ENCODE results near the gene FXYD1.

The FXYD1 gene

DNA sequence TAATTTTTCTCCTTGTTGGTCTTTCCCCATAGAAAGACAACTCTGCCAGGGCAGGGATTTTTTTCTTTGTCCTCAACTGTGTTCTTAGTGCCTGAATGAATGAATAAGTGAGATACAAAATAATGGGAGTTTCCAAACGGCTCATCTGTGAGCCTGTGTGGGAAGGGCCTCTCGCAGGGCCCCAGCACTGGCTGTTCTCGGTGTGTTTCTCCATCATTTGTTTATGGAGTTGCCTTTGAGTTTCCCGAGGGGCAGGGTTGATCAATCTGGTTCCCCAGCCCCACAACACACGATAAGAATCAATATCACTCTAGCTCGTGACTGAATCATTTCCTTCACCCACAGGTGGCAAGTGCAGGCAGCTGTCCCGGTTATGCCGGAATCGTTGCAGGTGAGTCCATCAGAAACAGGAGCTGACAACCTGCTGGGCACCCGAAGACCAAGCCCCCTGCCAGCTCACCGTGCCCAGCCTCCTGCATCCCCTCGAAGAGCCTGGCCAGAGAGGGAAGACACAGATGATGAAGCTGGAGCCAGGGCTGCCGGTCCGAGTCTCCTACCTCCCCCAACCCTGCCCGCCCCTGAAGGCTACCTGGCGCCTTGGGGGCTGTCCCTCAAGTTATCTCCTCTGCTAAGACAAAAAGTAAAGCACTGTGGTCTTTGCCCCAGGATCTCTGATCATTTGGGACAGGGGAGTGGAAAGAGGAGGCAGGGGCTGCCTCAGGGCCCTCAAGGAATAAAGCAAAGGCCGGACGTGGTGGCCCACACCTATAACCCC lies 30.8 kb downstream of the FXYD1 start:
- TF ChIP-seq ZNF565 (CRISPR knock-in tag; conservative IDR thresholded peaks at IDR 0.05; ENCODE audit: low read depth), result no peak
- TF ChIP-seq SNAI2 (CRISPR knock-in tag; IDR thresholded peaks at IDR 0.05), result no peak
- no peak for ATAC-seq

DNA sequence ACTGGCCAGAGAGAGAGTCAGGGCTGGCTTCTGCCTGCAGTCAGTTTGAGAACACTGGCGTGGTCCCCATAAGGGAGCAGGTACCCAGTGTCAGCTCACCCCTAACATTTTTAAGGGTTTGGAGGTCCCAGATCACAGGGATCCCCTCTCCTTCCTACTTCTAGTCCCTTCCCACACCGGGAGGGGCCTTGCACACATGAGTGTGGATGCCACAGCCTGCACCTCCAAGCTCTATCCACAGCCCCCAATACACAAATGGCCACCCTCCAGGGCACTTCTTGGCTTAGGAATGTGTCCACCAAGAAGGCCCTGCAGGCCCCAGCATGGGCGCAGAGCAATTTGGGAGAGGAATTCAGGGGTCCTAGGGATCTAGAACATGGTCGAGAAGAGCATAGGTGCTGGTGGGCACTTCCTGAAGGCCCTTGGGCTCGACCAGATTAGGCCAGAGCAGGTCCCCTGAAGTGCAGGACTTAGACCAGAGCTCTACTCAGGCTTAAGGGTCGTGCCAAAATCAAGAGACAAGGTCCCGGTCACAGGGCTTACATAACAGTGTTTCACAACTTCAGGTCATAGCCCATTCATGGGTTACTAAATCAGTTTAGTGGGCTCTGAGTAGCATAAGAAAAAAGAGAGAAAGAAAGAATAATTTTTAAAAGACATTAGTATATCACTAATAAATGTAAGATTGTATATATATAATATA lies 31.9 kb downstream of the FXYD1 start:
- TF ChIP-seq, protein P1, sequence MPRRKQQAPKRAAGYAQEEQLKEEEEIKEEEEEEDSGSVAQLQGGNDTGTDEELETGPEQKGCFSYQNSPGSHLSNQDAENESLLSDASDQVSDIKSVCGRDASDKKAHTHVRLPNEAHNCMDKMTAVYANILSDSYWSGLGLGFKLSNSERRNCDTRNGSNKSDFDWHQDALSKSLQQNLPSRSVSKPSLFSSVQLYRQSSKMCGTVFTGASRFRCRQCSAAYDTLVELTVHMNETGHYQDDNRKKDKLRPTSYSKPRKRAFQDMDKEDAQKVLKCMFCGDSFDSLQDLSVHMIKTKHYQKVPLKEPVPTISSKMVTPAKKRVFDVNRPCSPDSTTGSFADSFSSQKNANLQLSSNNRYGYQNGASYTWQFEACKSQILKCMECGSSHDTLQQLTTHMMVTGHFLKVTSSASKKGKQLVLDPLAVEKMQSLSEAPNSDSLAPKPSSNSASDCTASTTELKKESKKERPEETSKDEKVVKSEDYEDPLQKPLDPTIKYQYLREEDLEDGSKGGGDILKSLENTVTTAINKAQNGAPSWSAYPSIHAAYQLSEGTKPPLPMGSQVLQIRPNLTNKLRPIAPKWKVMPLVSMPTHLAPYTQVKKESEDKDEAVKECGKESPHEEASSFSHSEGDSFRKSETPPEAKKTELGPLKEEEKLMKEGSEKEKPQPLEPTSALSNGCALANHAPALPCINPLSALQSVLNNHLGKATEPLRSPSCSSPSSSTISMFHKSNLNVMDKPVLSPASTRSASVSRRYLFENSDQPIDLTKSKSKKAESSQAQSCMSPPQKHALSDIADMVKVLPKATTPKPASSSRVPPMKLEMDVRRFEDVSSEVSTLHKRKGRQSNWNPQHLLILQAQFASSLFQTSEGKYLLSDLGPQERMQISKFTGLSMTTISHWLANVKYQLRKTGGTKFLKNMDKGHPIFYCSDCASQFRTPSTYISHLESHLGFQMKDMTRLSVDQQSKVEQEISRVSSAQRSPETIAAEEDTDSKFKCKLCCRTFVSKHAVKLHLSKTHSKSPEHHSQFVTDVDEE (CRISPR knock-in tag; IDR thresholded peaks at IDR 0.05), result no peak
- no peak for TF ChIP-seq GLIS3 (CRISPR knock-in tag; IDR thresholded peaks at IDR 0.05)
- TF ChIP-seq RARB (CRISPR knock-in tag; IDR thresholded peaks at IDR 0.05), result no peak
- no peak for TF ChIP-seq TCF4 (CRISPR knock-in tag; IDR thresholded peaks at IDR 0.05; ENCODE audit: borderline replicate concordance)
- TF ChIP-seq OSR1 (CRISPR knock-in tag; IDR thresholded peaks at IDR 0.05), result no peak
- no peak for TF ChIP-seq ESRRG (CRISPR knock-in tag; IDR thresholded peaks at IDR 0.05)
- TF ChIP-seq, protein P2, sequence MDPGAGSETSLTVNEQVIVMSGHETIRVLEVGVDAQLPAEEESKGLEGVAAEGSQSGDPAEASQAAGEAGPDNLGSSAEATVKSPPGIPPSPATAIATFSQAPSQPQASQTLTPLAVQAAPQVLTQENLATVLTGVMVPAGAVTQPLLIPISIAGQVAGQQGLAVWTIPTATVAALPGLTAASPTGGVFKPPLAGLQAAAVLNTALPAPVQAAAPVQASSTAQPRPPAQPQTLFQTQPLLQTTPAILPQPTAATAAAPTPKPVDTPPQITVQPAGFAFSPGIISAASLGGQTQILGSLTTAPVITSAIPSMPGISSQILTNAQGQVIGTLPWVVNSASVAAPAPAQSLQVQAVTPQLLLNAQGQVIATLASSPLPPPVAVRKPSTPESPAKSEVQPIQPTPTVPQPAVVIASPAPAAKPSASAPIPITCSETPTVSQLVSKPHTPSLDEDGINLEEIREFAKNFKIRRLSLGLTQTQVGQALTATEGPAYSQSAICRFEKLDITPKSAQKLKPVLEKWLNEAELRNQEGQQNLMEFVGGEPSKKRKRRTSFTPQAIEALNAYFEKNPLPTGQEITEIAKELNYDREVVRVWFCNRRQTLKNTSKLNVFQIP (CRISPR knock-in tag; IDR thresholded peaks at IDR 0.05; ENCODE audit: borderline replicate concordance, low read depth), result no peak
- no peak for TF ChIP-seq PPARA (CRISPR knock-in tag; IDR thresholded peaks at IDR 0.05; ENCODE audit: borderline replicate concordance)
- TF ChIP-seq ZNF8 (CRISPR knock-in tag; IDR thresholded peaks at IDR 0.05), result no peak
- TF ChIP-seq TOX (CRISPR knock-in tag; IDR thresholded peaks at IDR 0.05; ENCODE audit: borderline replicate concordance), result no peak
- no peak for ATAC-seq

DNA sequence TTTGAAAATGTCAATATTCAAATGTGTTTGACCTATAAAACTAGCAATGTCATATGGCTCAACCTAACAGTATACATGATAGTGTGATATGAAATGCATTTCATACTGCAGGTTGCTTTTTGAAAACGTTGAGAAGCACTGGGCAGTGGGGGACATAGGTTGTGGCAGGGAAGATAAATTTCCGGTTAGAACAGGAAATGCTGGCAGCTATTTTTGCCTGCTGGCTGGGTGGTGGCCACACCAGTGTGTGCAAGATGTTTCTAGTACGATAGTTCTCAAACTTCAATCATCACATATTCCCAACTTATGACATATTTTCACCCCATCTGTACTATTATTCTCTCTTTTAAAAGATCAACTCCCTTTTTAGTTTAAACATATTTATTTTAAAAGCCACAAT lies 33.1 kb downstream of the FXYD1 start:
- ATAC-seq, result no peak
- TF ChIP-seq, protein P3, sequence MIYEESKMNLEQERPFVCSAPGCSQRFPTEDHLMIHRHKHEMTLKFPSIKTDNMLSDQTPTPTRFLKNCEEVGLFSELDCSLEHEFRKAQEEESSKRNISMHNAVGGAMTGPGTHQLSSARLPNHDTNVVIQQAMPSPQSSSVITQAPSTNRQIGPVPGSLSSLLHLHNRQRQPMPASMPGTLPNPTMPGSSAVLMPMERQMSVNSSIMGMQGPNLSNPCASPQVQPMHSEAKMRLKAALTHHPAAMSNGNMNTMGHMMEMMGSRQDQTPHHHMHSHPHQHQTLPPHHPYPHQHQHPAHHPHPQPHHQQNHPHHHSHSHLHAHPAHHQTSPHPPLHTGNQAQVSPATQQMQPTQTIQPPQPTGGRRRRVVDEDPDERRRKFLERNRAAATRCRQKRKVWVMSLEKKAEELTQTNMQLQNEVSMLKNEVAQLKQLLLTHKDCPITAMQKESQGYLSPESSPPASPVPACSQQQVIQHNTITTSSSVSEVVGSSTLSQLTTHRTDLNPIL (CRISPR knock-in tag; IDR thresholded peaks at IDR 0.05; ENCODE audit: low read depth), result no peak
- TF ChIP-seq GLIS3 (CRISPR knock-in tag; IDR thresholded peaks at IDR 0.05), result no peak
- TF ChIP-seq, protein P4, sequence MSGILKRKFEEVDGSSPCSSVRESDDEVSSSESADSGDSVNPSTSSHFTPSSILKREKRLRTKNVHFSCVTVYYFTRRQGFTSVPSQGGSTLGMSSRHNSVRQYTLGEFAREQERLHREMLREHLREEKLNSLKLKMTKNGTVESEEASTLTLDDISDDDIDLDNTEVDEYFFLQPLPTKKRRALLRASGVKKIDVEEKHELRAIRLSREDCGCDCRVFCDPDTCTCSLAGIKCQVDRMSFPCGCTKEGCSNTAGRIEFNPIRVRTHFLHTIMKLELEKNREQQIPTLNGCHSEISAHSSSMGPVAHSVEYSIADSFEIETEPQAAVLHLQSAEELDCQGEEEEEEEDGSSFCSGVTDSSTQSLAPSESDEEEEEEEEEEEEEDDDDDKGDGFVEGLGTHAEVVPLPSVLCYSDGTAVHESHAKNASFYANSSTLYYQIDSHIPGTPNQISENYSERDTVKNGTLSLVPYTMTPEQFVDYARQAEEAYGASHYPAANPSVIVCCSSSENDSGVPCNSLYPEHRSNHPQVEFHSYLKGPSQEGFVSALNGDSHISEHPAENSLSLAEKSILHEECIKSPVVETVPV (CRISPR knock-in tag; IDR thresholded peaks at IDR 0.05), result no peak
- no peak for TF ChIP-seq ZFP3 (CRISPR knock-in tag; IDR thresholded peaks at IDR 0.05)

DNA sequence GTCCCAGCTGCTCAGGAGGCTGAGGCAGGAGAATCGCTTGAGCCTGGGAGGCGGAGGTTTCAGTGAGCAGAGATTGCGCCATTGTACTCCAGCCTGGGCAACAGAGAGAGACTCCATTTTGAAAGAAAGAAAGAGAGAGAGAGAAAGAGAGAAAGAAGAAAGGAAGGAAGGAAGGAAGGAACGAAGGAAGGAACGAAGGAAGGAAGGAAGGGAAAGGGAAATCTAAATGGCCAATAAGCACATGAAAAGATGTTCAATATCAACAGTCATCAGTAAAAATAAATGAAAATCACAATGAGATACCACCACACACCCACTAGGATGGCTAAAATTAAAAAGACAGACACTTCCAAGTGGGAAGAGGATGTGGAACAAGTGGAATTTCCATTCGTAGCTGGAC lies 35.6 kb downstream of the FXYD1 start:
- ATAC-seq, result no peak
- TF ChIP-seq SNAI2 (CRISPR knock-in tag; IDR thresholded peaks at IDR 0.05) (no peak), ISL1 (CRISPR knock-in tag; IDR thresholded peaks at IDR 0.05) (no peak), ZFP3 (CRISPR knock-in tag; IDR thresholded peaks at IDR 0.05) (no peak), PPARA (CRISPR knock-in tag; IDR thresholded peaks at IDR 0.05; ENCODE audit: borderline replicate concordance) (no peak), GLIS3 (CRISPR knock-in tag; IDR thresholded peaks at IDR 0.05) (no peak), ZC3H10 (CRISPR knock-in tag; IDR thresholded peaks at IDR 0.05) (no peak)
- TF ChIP-seq, protein P2 (CRISPR knock-in tag; IDR thresholded peaks at IDR 0.05; ENCODE audit: borderline replicate concordance, low read depth), result no peak

Data from SK-N-SH treated with all-trans-retinoic acid at 6 μM for 48 hours (cell line).